Keratinocyte (primary cell): Measurements from ENCODE around the gene CEP295NL.
"Not testable (repeated sequence)": the region's sequence is repeated elsewhere in the genome, so short reads cannot be mapped to it uniquely, and the experiment has no call there.

Experiments used
- CTCF ChIP-seq, 3 experiments: IDR thresholded peaks in 1 of 3; conservative IDR thresholded peaks in 1 of 3; optimal IDR thresholded peaks in 1 of 3; 2 replicates in 2 of 3; 3 replicates in 1 of 3; pipeline versions ENCODE3 to v1.5.1; 2011; ENCODE audit warnings: low read length in 3 of 3, mild to moderate bottlenecking in 3 of 3, moderate library complexity in 2 of 3, control low read depth in 1 of 3, inconsistent platforms in 1 of 3; ENCODE audit not compliant: insufficient read depth in 2 of 3; ENCODE audit errors: extremely low read depth in 1 of 3
- EZH2 ChIP-seq: IDR thresholded peaks from one replicate; pipeline ENCODE4 v1.6.1; 2012; ENCODE audit warnings: inconsistent platforms, mild to moderate bottlenecking, low read length, moderate library complexity

GRCh38 chr17:78876954-78877517 is 26.0 kb downstream of the CEP295NL start:
- not testable (repeated sequence) for TF ChIP-seq CTCF (optimal IDR thresholded peaks at IDR 0.05 in 1 of 3, IDR thresholded peaks at IDR 0.05 in 1 of 3, conservative IDR thresholded peaks at IDR 0.05 in 1 of 3; ENCODE audit: extremely low read depth in 1 of 3, insufficient read depth in 2 of 3, low read length in 3 of 3); EZH2
